NCI-H2107 (cell line): ENCODE results near the gene GPAT2.
"Not testable (repeated sequence)": the region's sequence is repeated elsewhere in the genome, so short reads cannot be mapped to it uniquely, and the experiment has no call there.

Source experiments
- DNase-seq: peaks from one replicate; lab custom pipeline; 2025; lab: John Stamatoyannopoulos, UW

Gene GPAT2

GRCh38 chr2:96064760-96065159 is 30.0 kb upstream of the GPAT2 start:
- not testable (repeated sequence) for DNase-seq

DNA sequence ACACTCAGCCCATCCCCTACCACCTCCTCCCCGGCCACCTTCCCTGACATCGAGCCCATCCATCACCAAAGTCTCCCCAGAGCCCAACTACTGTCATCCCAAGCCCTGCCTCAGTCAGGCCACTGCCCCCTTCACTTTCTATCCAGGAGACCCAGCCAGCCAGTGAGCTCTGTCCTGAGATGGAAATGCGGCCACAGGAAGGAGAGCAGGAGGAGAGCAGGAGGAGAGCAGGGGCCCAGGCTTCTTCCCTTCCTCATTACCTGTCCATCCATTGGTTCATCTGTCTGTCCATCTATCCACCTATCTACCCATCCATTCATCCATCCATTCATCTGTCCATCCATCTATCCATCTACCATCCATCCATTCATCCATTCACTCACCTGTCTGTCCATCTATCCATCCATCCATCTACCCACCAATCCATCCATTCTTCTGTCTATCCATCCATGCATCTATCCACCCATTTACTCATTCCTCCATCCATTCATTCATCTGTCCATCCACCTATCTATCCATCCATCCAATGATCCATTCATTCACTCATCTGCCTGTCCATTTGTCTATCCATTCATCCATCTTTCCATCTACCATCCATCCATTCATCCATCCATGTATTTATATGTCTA is 29.4 kb upstream of the GPAT2 start:
- DNase-seq = not testable (repeated sequence)

DNA sequence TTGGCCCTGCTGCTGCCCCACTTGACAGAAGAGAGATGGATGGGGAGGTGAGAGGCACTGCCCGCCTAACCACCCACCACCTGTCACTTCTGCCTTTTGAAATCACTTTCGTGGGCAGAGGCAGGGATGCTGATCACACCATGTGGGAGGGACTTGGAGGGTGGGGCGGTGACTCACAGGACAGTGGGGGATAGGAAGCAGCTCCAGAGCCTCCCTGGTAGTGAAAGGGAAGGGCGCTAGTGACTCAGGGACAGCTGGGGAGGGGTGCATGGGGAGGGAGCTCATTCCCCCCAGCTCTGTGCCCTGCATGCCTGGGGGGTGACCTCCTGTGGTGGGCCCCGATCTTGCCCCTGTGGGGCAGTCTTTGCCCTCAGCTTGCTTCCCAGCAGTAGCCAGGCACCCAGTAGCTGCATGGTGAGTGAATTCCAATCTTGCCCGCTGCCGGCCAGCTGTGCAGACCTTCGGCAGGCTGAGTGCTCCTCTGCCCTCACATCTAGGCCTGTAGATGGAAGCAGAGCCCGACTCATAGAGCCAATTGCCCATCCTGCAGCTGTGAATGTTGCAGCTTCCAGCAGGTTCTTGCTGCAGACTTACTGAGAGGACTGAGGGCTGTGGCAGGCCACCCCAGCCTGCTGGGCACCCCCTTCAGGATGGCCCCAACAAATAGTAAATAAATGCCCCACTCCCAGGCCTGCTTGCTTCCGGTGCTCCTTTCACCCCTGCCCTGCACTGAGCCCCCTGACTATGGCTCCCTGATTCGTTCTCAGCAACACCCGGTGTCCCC is 28.6 kb upstream of the GPAT2 start:
- not testable (repeated sequence) for DNase-seq

DNA sequence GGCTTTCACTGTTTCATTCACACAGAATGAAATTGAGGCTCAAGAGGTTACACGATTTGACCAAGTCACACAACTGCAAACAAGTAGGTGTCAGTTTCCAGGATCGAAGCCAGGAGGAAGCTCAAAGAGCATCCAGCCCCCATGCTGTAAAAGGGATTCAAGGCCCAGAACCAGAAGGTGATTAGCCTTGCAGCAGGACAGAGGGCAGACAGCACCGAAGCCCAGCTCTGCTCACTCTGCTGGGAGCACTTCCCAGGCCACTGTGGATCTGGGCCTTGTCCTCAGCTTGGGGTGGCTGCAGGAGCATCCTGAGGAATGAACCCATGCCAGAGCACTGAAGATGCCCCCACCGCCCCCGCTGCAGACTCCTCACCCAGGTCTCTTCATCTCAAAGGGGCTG is 27.8 kb upstream of the GPAT2 start:
- DNase-seq = not testable (repeated sequence)

DNA sequence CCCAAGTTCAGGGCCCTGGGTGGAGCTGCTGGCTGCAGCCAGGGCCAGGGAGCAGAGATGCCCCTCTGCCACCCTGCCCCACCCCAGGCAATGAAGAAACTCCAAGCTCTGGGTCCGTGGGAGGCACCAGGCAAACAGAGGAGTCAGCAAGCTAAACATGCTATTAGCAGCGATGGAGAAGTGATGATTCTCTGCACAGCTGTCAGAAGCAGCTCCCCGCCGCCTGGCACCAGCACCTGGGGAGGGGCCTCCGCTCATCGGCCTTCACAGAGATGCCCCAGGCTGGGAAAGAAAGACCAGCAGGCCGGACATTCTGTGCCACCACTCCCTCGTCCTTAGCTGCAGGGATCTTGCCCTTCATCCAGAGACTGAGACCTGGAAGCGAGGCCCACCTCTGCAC is 27.2 kb upstream of the GPAT2 start:
- DNase-seq = not testable (repeated sequence)

DNA sequence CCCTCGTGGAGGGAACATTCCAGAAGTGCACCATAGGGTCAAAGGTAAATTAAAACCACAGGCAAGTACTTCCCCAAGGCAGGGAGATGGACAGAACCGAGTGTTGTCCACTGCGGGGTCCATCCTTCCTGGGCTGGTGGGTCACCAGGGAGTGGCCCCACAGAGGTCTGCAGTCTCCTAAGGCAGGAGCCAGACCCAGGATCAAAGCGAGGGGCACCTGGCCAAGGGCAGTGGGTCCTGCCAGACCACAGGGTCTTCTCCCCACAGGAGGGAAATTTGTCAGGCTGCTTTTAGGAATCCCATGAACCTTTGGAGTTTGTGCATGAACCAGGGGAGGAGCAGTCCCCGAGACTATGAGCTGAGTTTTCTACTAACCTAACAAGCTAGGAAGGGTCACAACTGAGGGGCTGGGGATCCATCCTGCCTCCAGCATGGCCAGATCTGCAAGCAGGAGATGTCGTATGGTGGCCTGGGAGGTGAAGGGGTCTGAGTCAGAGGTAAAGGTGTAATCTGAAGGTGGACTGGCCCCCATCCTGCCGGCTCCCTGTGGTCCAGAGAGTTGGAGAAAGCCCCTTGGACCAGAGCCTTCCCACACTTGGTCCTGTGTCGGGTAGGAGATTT is 26.6 kb upstream of the GPAT2 start:
- DNase-seq = not testable (repeated sequence)

- not testable (repeated sequence) for DNase-seq
Measured at GRCh38 chr2:96060325-96060724, 25.6 kb upstream of the GPAT2 start.

- DNase-seq = not testable (repeated sequence)
Measured at GRCh38 chr2:96059443-96059842, 24.7 kb upstream of the GPAT2 start.

DNA sequence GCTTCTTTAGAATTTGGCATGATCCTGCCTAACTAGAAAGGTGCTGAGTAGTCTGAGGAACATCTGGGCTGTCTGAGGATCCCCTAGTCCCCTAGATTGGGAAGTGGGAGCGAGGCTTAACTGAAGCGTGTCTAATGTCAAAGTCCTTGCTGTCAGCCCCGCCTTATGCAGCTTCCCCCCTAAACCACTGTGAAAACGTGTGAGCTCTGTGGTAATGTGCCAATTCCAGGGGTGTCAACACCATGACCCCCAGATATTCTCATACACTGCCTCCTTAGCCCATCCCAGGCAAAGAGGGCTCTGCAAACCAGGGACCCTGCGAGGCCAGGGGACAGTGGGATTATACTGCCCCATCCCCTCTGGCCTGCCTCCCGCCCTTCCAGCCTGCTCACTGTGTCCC is 21.1 kb upstream of the GPAT2 start:
- DNase-seq = not testable (repeated sequence)

DNA sequence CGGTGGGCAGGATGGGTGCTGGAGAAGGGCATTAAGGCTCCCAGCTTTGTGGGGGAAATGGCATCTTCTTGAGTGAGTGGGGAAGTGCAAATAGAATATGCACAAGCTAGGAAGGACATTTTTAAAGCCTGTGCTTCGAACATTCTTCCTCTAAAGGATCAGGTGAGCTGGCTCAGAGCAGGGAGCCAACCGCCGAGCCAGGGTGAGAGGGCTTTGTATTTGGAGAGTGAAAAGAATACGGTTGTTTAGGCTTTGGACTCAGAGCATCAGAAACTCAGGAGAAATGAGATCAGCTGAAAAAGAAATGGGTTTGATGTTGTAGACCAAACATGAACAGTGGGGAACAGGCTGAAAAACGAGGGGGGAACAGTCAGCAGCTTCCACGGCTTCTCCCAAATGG is 19.8 kb upstream of the GPAT2 start:
- not testable (repeated sequence) for DNase-seq

- DNase-seq = not testable (repeated sequence)
Measured at GRCh38 chr2:96053385-96053784, 18.7 kb upstream of the GPAT2 start.

GRCh38 chr2:96052632-96053031 is 17.9 kb upstream of the GPAT2 start:
- not testable (repeated sequence) for DNase-seq

- DNase-seq = not testable (repeated sequence)
Measured at GRCh38 chr2:96049917-96050262, 15.2 kb upstream of the GPAT2 start.

- not testable (repeated sequence) for DNase-seq
Measured at GRCh38 chr2:96049049-96049916, 14.6 kb upstream of the GPAT2 start.

DNA sequence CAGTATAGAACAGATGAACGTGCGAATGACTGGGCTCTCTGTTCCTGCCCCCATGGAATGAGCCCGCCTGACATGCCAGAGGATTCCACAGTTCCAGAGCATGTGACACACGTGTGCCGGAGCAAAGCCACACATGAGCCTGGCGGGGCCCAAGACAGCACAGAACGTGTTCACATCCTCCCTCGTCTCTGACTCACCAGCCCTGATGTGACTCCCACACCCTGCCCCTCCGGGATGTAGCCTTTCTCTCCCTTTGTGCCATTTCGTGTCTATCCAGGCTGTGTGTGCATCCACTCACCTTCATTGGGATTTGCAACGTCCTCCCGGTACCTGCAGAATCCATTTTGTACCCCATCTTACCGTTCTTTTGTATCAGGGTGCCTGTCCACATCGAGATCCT is 838 bp upstream of the GPAT2 start:
- DNase-seq = not testable (repeated sequence)

GRCh38 chr2:96033997-96034396 is 719 bp downstream of the GPAT2 start:
- not testable (repeated sequence) for DNase-seq

GRCh38 chr2:96027725-96028325 is 6.9 kb downstream of the GPAT2 start:
- not testable (repeated sequence) for DNase-seq

DNA sequence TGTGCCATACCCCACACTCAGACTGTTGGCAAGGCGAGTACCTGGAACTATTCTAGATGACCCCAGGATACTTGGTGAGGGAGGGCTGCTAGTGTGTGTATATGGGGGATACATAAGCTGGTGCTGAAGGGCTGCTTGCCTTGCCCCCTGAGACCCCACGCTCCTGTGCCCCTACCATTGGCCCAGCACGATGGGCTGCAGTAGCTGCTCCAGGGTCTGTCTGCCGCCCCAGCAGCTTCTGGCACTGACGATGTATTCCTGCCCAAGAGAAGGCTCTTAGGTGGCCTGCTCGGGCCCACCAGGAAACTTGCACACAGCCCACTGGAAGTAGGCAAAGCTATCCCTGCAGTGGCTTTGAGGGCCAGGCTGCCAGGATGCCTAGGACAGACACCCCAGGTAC is 9.0 kb downstream of the GPAT2 start:
- DNase-seq = not testable (repeated sequence)

- no peak for DNase-seq
Measured at GRCh38 chr2:96025194-96025492, 9.6 kb downstream of the GPAT2 start.

- DNase-seq = no peak
Measured at GRCh38 chr2:96024336-96025193, 10.2 kb downstream of the GPAT2 start.

- not testable (repeated sequence) for DNase-seq
Measured at GRCh38 chr2:96023701-96024100, 11.0 kb downstream of the GPAT2 start.
